Aorta (tissue), 5 donors: ENCODE measurements around the gene SLC22A23. TPM values are rescaled to one million over a fixed set of nuclear protein-coding genes. Genes with fewer than 3 reads are reported as not detected.

ENCODE experiments used
- ATAC-seq: fragments of 200-7000 bp; cut with Tn5 transposase; one replicate; pipeline ENCODE4 v1.9.1; 2022; ENCODE audit warnings: moderate library complexity; ENCODE audit not compliant: low FRiP score
- DNase-seq, 2 donors: peaks; one replicate each; pipeline ENCODE4 v3.0.0-alpha.2; 2020
- H3K27ac ChIP-seq, 2 donors: one replicate each; pipeline ENCODE4 v1.5.1; 2013; ENCODE audit warnings: low read length in 2 of 2, mild to moderate bottlenecking in 2 of 2, moderate library complexity in 2 of 2, control low read depth in 1 of 2, inconsistent platforms in 1 of 2, low read depth in 1 of 2
- H3K27me3 ChIP-seq, 2 donors: one replicate each; pipeline ENCODE4 v1.6.1; 2013; ENCODE audit warnings: control low read depth in 1 of 2, low read length in 1 of 2, mild to moderate bottlenecking in 1 of 2, moderate library complexity in 1 of 2; ENCODE audit not compliant: insufficient read depth in 2 of 2, control insufficient read depth in 1 of 2
- H3K36me3 ChIP-seq, 2 donors: one replicate each; pipeline ENCODE4 v1.6.1; 2013; ENCODE audit warnings: control low read depth in 1 of 2, low read length in 1 of 2, mild to moderate bottlenecking in 1 of 2; ENCODE audit not compliant: insufficient read depth in 2 of 2, control insufficient read depth in 1 of 2
- H3K4me1 ChIP-seq, 2 donors: one replicate each; pipeline ENCODE4 v1.6.1; 2013; ENCODE audit warnings: low read length in 2 of 2, control low read depth in 1 of 2, mild to moderate bottlenecking in 1 of 2, moderate library complexity in 1 of 2; ENCODE audit not compliant: insufficient read depth in 2 of 2, control insufficient read depth in 1 of 2
- H3K4me3 ChIP-seq, 2 donors: one replicate each; pipeline ENCODE4 v1.5.1; 2013; ENCODE audit warnings: low read length in 2 of 2, control low read depth in 1 of 2, mild to moderate bottlenecking in 1 of 2
- H3K9me3 ChIP-seq: one replicate; pipeline ENCODE4 v1.6.1; 2013; ENCODE audit warnings: mild to moderate bottlenecking, low read length; ENCODE audit not compliant: control insufficient read depth
- WGBS, 2 donors: extraction: QIAGEN DNeasy Blood & Tissue Kit; methylation state at CpG; one replicate each; pipeline ENCODE4 v1.1.7; 2013; 5-methylcytosine and 5-hydroxymethylcytosine counted together
- intact Hi-C, 2 donors: fragments of 100-400 bp; cut with DNase I; formaldehyde crosslinking; loops; one replicate each; pipeline versions ENCODE4 v1.14.2 to v1.15.0; 2022
- polyA plus RNA-seq, 2 donors: library from polyadenylated mRNA; stranded (reverse); fragments of 200-250 nt; gene quantifications; one replicate each; pipeline ENCODE4 v1.2.3, GENCODE V29; 2013
- total RNA-seq, 2 donors: library from RNA; stranded (reverse); fragmentation: NEBNext Ultra II Directional; extraction: Animal tissue kit (Norgen Biotek cat#: 25700); gene quantifications; one replicate each; pipeline ENCODE4 v1.2.1, GENCODE V29; 2021
- donor health status: healthy with polysubstance abuse.
- donor health status: Bipolar disorder and iron deficiency.
- donor health status: DM: no; HTN: no; CAD: no.
- donor health status: DM: no; HTN: no; CAD: no.
- donor health status: DM: yes; HTN: yes; CAD: no.

The SLC22A23 gene
- total and polyA plus RNA-seq, 4 donors = 1.5 to 9.4 (median 4.3) TPM

- no peaks in the 10 kb centered on the region for H3K27me3 ChIP-seq
- ATAC-seq (no peak), DNase-seq (no peak)
- H3K9me3 ChIP-seq = no peaks in the 10 kb centered on the region
- WGBS, 2 donors = 91 to 92% methylated on average over 1 of the region's 1 CpG
- H3K4me1 ChIP-seq = no peaks in the 10 kb centered on the region
- H3K4me3 ChIP-seq = no peak overlapping the region
- intact Hi-C loops = loop anchor here in 1 of 2 donors (1.0 kb wide), 1 partner anchor 18 kb away; no protein-coding TSS in a partner anchor
- no peaks in the 10 kb centered on the region for H3K36me3 ChIP-seq
- H3K27ac ChIP-seq = no peak overlapping the region
These were observed 39.5 kb upstream of the SLC22A23 start for GRCh38 chr6:3496395-3496794.

- Histone ChIP-seq H3K27ac (no peak overlapping the region), H3K36me3 (no peaks in the 10 kb centered on the region), H3K4me1 (no peaks in the 10 kb centered on the region), H3K4me3 (no peak overlapping the region), H3K9me3 (no peaks in the 10 kb centered on the region), H3K27me3 (no peaks in the 10 kb centered on the region)
- intact Hi-C loops = no loop called here
- DNase-seq (no peak), ATAC-seq (no peak)
- WGBS, 2 donors = 86% methylated on average over 7 of the region's 7 CpGs
These were observed 37.7 kb upstream of the SLC22A23 start for GRCh38 chr6:3494391-3495100.

GRCh38 chr6:3490625-3490980 lies 33.8 kb upstream of the SLC22A23 start:
- Histone ChIP-seq H3K4me1 (no peaks in the 10 kb centered on the region), H3K27ac (no peak overlapping the region), H3K36me3 (no peaks in the 10 kb centered on the region), H3K9me3 (no peaks in the 10 kb centered on the region), H3K27me3 (no peaks in the 10 kb centered on the region), H3K4me3 (no peak overlapping the region)
- ATAC-seq (no peak), DNase-seq (no peak)
- 94 to 95% methylated on average over 2 of the region's 2 CpGs for WGBS, 2 donors
- intact Hi-C loops = no loop called here

- ATAC-seq (no peak), DNase-seq (no peak)
- no peak overlapping the region for H3K27ac ChIP-seq
- H3K4me1 ChIP-seq = no peaks in the 10 kb centered on the region
- WGBS, 2 donors = 86 to 88% methylated on average over 12 of the region's 12 CpGs
- H3K4me3 ChIP-seq = no peak overlapping the region
- no peaks in the 10 kb centered on the region for H3K27me3 ChIP-seq
- intact Hi-C loops = no loop called here
- no peaks in the 10 kb centered on the region for H3K36me3 ChIP-seq
- H3K9me3 ChIP-seq = no peaks in the 10 kb centered on the region
These were observed 33.2 kb upstream of the SLC22A23 start for GRCh38 chr6:3489961-3490624.

GRCh38 chr6:3489027-3489757 lies 32.3 kb upstream of the SLC22A23 start:
- intact Hi-C loops = no loop called here
- 58 to 63% methylated on average over 7 of the region's 7 CpGs for WGBS, 2 donors

GRCh38 chr6:3484946-3485345 lies 28.1 kb upstream of the SLC22A23 start:
- Histone ChIP-seq H3K36me3 (no peaks in the 10 kb centered on the region), H3K27me3 (peaks cover 0 to 2% of the 10 kb centered on the region in 2 donors), H3K9me3 (no peaks in the 10 kb centered on the region), H3K27ac (no peak overlapping the region), H3K4me1 (no peaks in the 10 kb centered on the region), H3K4me3 (no peak overlapping the region)
- WGBS, 2 donors = 87% methylated on average over 11 of the region's 11 CpGs
- DNase-seq = no peak
- no peak for ATAC-seq
- intact Hi-C loops = no loop called here

More at GRCh38 chr6:3489027-3489757, 32.3 kb upstream of the SLC22A23 start:
- Histone ChIP-seq H3K36me3 (no peaks in the 10 kb centered on the region), H3K4me3 (no peak overlapping the region), H3K4me1 (no peaks in the 10 kb centered on the region), H3K27me3 (no peaks in the 10 kb centered on the region), H3K27ac (no peak overlapping the region), H3K9me3 (no peaks in the 10 kb centered on the region)
- DNase-seq = no peak
- ATAC-seq = no peak

GRCh38 chr6:3484192-3484591 lies 27.3 kb upstream of the SLC22A23 start:
- intact Hi-C loops = no loop called here
- Histone ChIP-seq H3K4me3 (no peak overlapping the region), H3K27ac (no peak overlapping the region), H3K4me1 (no peaks in the 10 kb centered on the region), H3K36me3 (no peaks in the 10 kb centered on the region), H3K9me3 (no peaks in the 10 kb centered on the region), H3K27me3 (peaks cover 0 to 2% of the 10 kb centered on the region in 2 donors)
- ATAC-seq (no peak), DNase-seq (no peak)
- 82 to 91% methylated on average over 8 of the region's 8 CpGs for whole genome bisulfite sequencing, 2 donors

- no peaks in the 10 kb centered on the region for H3K9me3 ChIP-seq
- intact Hi-C loops = no loop called here
- DNase-seq = no peak
- no peak for ATAC-seq
- H3K36me3 ChIP-seq = no peaks in the 10 kb centered on the region
- whole genome bisulfite sequencing, 2 donors = 95% methylated on average over 2 of the region's 2 CpGs
- H3K27ac ChIP-seq = no peak overlapping the region
- H3K27me3 ChIP-seq = peaks cover 0 to 2% of the 10 kb centered on the region in 2 donors
- H3K4me3 ChIP-seq = no peak overlapping the region
- H3K4me1 ChIP-seq = no peaks in the 10 kb centered on the region
These were observed 26.8 kb upstream of the SLC22A23 start for GRCh38 chr6:3483675-3484074.
